ENCODE results near the gene CNNM2.

CNNM2 gene

DNA sequence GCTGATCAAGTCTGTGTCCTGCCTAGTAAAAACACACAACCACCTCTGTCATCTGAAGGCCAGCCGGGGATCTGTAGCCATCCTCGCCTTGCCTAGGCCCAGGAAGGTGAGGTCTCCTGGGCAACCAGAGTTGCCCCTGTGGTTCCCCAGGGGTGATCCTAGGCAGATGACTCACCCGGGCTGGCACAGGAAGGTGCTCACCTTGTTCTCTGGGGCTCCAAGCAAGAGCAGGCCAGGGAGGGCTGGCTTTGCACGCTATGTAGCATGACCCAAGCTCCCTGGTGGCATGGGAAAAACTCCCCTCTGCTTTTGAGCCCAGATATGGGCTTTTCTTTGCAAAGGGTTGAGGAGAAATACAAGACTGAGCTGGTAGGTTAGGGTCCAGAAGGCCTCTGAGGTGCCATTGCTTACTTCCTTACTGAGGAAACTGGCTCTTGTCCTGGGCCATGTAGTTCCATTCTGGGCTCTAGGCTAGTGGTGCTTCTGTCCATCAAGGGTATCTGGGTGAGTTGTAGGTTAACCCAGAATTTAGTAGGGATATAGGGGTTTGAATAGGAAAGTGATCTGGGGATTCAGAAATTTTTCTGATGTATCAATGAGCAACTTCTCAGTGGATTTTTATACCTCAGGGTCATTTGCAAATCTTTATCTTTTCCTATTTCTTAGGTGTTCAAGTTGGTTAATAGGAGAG is 162.9 kb downstream of the CNNM2 start:
- H3K27me3 ChIP-seq (ENCODE audit: insufficient read depth, low read length): no peaks in the 10 kb centered on the region
- H3K4me1 ChIP-seq (ENCODE audit: insufficient read depth, low read length): no peaks in the 10 kb centered on the region; the same call in 1 of the 2 replicates
- H3K9ac ChIP-seq (ENCODE audit: low read depth, low read length): no peak overlapping the region
- no peak overlapping the region for H3K27ac ChIP-seq (ENCODE audit: low read length)
- no peaks in the 10 kb centered on the region for H3K9me3 ChIP-seq (ENCODE audit: insufficient read depth, low read depth, low read length)
- no peak overlapping the region for H3K4me3 ChIP-seq (ENCODE audit: low read length)
- H3K36me3 ChIP-seq (ENCODE audit: insufficient read depth, low read depth, low read length): peaks cover 26% of the 10 kb centered on the region

DNA sequence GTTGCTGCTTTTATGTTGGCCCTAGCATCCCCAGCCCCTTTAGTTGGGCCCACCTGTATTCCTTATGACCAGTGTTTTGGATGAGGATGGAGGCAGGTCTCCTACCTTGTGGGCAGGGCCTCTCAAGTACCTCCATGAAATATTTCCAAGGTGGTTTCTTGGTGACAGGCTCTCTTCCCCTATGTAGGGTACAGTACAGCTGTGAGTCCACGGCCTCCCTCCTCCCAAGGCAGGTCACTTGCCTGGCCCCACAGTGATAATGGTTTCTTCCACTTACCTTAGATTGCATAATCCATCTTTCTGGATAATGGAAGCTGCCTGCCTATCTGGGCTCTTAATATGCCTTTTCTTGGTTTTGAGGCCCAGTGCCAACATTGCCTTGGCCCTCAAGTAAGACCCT is 164.6 kb downstream of the CNNM2 start:
- no peaks in the 10 kb centered on the region for H3K27me3 ChIP-seq (ENCODE audit: insufficient read depth, low read length)
- no peaks in the 10 kb centered on the region; the same call in 1 of the 2 replicates for H3K4me1 ChIP-seq (ENCODE audit: insufficient read depth, low read length)
- H3K4me3 ChIP-seq (ENCODE audit: low read length): no peak overlapping the region
- H3K9ac ChIP-seq (ENCODE audit: low read depth, low read length): no peak overlapping the region
- H3K27ac ChIP-seq (ENCODE audit: low read length): no peak overlapping the region
- H3K9me3 ChIP-seq (ENCODE audit: insufficient read depth, low read depth, low read length): no peaks in the 10 kb centered on the region
- peaks cover 26% of the 10 kb centered on the region for H3K36me3 ChIP-seq (ENCODE audit: insufficient read depth, low read depth, low read length)

DNA sequence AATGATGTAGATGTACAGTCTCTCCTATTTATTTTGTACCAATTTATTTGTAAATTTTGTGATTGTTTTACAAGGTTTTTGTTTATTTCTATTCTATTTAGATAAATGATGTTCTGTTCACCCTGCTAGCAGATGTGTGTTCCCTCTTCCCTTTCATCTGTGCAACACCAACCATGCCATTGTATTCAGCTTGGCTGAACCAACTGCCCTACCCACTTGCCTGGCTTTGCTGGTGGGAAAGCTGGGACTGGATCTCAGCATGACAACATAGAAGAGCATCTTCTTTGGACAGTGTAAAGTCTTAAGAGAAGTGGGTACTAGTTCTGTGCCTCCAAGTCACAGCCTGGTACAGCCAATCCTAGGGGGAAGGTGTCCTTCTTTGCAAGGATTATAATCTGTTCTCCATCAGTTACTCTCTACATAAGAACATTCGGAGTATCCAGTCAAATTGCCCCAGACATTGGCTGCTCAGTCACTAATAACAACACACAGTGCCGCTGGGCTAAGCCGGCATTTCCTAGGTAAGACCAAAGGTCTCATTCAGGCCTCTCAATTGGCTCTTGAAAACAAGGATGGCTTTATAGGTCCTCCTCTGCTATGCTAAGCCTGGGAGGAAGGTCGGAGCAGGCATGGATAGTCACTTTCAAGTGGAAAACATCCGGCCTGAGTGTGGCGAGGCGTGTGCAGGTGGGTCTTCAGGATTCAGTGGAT is 165.3 kb downstream of the CNNM2 start:
- no peaks in the 10 kb centered on the region; the same call in 1 of the 2 replicates for H3K4me1 ChIP-seq (ENCODE audit: insufficient read depth, low read length)
- H3K27ac ChIP-seq (ENCODE audit: low read length): no peak overlapping the region
- H3K9ac ChIP-seq (ENCODE audit: low read depth, low read length): no peak overlapping the region
- no peaks in the 10 kb centered on the region for H3K9me3 ChIP-seq (ENCODE audit: insufficient read depth, low read depth, low read length)
- no peaks in the 10 kb centered on the region for H3K27me3 ChIP-seq (ENCODE audit: insufficient read depth, low read length)
- peaks cover 27% of the 10 kb centered on the region for H3K36me3 ChIP-seq (ENCODE audit: insufficient read depth, low read depth, low read length)
- H3K4me3 ChIP-seq (ENCODE audit: low read length): no peak overlapping the region

DNA sequence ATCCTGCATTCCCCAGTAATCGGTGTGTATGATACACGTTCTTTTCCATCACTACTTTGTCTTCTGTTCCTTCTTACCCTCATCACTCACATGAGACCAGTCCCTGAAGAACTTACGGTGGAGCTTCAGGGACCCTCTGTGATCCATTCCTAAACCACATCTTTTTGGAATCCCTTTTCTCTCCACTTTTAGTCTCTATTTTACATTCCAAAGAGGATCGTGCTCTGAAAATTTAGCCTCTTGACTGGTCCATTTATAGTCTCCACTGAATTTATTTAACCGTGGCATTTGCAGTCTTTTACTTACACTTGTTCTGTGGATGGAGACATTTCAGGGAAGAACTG is 165.9 kb downstream of the CNNM2 start:
- no peak overlapping the region for H3K27ac ChIP-seq (ENCODE audit: low read length)
- no peak overlapping the region for H3K4me3 ChIP-seq (ENCODE audit: low read length)
- no peak overlapping the region for H3K9ac ChIP-seq (ENCODE audit: low read depth, low read length)
- H3K36me3 ChIP-seq (ENCODE audit: insufficient read depth, low read depth, low read length): peaks cover 32% of the 10 kb centered on the region
- no peaks in the 10 kb centered on the region; the same call in 1 of the 2 replicates for H3K4me1 ChIP-seq (ENCODE audit: insufficient read depth, low read length)
- no peaks in the 10 kb centered on the region for H3K27me3 ChIP-seq (ENCODE audit: insufficient read depth, low read length)
- no peaks in the 10 kb centered on the region for H3K9me3 ChIP-seq (ENCODE audit: insufficient read depth, low read depth, low read length)

DNA sequence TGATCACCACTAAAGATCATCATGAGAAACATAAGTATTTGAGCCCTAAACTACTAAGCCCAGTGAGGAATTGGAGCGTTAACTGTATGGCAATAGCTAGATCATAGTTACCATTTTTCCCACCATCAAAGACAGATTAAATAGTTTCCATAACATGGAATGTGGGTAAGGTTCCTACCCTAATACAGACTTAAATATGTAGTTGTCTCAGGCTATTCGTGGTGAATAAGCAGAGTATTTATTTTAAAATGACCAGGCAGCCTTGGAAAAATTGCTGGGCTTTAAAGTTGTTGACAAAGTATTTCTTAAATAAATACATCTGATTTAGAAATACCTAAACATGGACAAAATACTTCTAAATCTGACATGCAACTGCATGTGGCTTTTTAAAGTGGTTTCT is 168.2 kb downstream of the CNNM2 start:
- H3K9me3 ChIP-seq (ENCODE audit: insufficient read depth, low read depth, low read length): no peaks in the 10 kb centered on the region
- no peak overlapping the region for H3K4me3 ChIP-seq (ENCODE audit: low read length)
- no peak overlapping the region for H3K27ac ChIP-seq (ENCODE audit: low read length)
- H3K27me3 ChIP-seq (ENCODE audit: insufficient read depth, low read length): no peaks in the 10 kb centered on the region
- peaks cover 55% of the 10 kb centered on the region for H3K36me3 ChIP-seq (ENCODE audit: insufficient read depth, low read depth, low read length)
- H3K9ac ChIP-seq (ENCODE audit: low read depth, low read length): no peak overlapping the region
- no peaks in the 10 kb centered on the region; the same call in 1 of the 2 replicates for H3K4me1 ChIP-seq (ENCODE audit: insufficient read depth, low read length)

DNA sequence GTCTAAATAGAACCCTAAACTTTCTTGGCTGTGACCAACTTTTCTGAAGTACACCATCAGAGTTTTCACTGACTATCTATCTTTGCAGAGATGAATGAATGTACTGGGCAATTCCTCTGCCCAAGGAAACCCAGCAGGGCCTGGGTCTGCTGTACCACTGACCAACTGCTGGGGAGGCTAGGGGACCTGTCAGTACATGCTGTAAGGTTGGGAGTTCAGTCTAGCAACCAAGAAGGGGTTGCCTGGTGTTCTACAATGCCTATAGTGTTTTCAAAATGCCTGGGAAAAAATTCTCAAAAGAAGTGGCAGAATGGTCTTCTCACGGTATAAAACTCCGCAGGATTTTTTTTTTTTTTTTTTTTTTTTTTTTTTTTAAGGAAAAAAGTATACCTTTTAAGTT is 168.7 kb downstream of the CNNM2 start:
- Histone ChIP-seq H3K27ac (ENCODE audit: low read length) (no peak overlapping the region), H3K9me3 (ENCODE audit: insufficient read depth, low read depth, low read length) (no peaks in the 10 kb centered on the region), H3K36me3 (ENCODE audit: insufficient read depth, low read depth, low read length) (peaks cover 61% of the 10 kb centered on the region), H3K4me3 (ENCODE audit: low read length) (no peak overlapping the region), H3K9ac (ENCODE audit: low read depth, low read length) (no peak overlapping the region), H3K27me3 (ENCODE audit: insufficient read depth, low read length) (no peaks in the 10 kb centered on the region), H3K4me1 (ENCODE audit: insufficient read depth, low read length) (no peaks in the 10 kb centered on the region; the same call in 1 of the 2 replicates)

DNA sequence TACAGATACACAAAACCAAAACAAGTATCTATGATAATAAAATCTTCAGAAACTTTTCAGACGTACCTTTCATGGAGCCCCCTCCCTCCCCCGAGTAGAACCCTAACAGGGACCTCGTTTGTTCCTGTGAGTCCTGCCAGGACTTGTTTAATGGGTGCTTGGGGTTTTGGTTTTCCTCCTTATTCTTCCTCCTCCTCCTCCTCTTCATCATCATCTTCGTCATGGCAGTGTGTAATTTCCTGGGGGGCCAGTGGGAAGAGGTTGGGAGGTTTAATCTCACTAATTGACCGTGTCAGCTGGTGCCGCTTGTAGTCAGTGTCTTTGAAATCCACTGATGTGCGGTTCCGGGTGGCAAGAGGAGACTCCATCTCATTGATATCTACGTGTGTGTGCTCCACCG is 171.4 kb downstream of the CNNM2 start:
- H3K27ac ChIP-seq (ENCODE audit: low read length): no peak overlapping the region
- no peaks in the 10 kb centered on the region for H3K27me3 ChIP-seq (ENCODE audit: insufficient read depth, low read length)
- H3K4me1 ChIP-seq (ENCODE audit: insufficient read depth, low read length): no peaks in the 10 kb centered on the region
- no peak overlapping the region for H3K9ac ChIP-seq (ENCODE audit: low read depth, low read length)
- no peaks in the 10 kb centered on the region for H3K9me3 ChIP-seq (ENCODE audit: insufficient read depth, low read depth, low read length)
- peaks cover 87% of the 10 kb centered on the region for H3K36me3 ChIP-seq (ENCODE audit: insufficient read depth, low read depth, low read length)
- H3K4me3 ChIP-seq (ENCODE audit: low read length): no peak overlapping the region

DNA sequence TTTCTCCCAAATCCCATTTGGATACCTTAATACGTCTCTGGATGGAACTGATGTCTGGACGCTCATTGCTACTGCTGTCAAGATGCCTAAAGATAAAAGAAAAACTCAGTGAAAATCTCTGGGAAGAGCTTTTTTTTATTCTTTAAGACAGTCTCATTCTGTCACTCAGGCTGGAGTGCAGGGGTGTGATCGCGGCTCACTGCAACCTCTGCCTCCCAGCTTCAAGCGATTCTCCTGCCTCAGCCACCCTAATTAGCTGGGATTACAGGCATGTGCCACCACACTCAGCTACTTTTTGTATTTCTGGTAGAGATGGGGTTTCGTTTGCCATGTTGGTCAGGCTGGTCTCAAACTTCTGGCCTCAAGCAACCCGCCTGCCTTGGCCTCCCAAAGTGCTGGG is 172.8 kb downstream of the CNNM2 start:
- peaks cover 86% of the 10 kb centered on the region for H3K36me3 ChIP-seq (ENCODE audit: insufficient read depth, low read depth, low read length)
- H3K9me3 ChIP-seq (ENCODE audit: insufficient read depth, low read depth, low read length): no peaks in the 10 kb centered on the region
- H3K4me3 ChIP-seq (ENCODE audit: low read length): no peak overlapping the region
- H3K9ac ChIP-seq (ENCODE audit: low read depth, low read length): no peak overlapping the region
- H3K27me3 ChIP-seq (ENCODE audit: insufficient read depth, low read length): no peaks in the 10 kb centered on the region
- H3K27ac ChIP-seq (ENCODE audit: low read length): no peak overlapping the region
- no peaks in the 10 kb centered on the region for H3K4me1 ChIP-seq (ENCODE audit: insufficient read depth, low read length)

DNA sequence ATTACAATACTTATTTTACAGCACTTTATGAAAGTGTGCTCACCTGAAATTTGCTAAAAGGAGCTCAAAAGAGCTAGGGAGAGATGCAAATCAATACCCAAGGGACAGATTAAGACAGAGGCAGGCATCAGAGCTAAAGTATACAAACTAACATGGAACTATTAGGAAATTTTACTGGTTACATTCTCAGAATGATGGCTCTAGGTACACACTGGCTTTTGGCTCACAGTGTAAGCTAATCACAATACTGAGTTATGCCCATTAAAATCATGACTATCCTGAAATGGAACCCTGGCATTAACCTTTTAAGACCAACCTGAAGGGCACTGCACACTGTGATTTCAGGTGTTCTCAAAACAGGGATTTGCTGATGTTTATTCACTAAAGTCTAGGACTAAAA is 176.9 kb downstream of the CNNM2 start:
- no peaks in the 10 kb centered on the region for H3K27me3 ChIP-seq (ENCODE audit: insufficient read depth, low read length)
- peaks cover 89% of the 10 kb centered on the region for H3K36me3 ChIP-seq (ENCODE audit: insufficient read depth, low read depth, low read length)
- no peak overlapping the region for H3K4me3 ChIP-seq (ENCODE audit: low read length)
- no peaks in the 10 kb centered on the region for H3K9me3 ChIP-seq (ENCODE audit: insufficient read depth, low read depth, low read length)
- H3K9ac ChIP-seq (ENCODE audit: low read depth, low read length): no peak overlapping the region
- no peaks in the 10 kb centered on the region for H3K4me1 ChIP-seq (ENCODE audit: insufficient read depth, low read length)
- H3K27ac ChIP-seq (ENCODE audit: low read length): no peak overlapping the region

DNA sequence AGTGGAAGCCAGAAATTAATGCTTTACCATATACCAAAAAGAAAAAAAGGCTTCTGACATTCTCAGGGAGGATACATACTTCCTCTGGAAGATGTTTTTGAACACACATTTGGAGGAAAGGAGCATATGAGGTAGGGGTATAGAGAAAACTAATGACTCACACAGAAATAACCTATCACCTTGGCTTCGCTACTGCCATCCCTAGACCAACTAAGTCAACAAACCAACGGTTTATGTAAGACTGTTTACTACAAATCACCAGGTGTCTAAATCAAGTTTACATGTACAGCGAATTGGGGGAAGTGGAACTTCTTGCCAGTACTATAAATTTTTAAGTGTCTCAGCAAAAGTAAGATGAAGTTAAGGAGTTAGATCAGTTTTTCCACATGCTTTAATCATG is 178.0 kb downstream of the CNNM2 start:
- H3K27me3 ChIP-seq (ENCODE audit: insufficient read depth, low read length): no peaks in the 10 kb centered on the region
- H3K4me1 ChIP-seq (ENCODE audit: insufficient read depth, low read length): no peaks in the 10 kb centered on the region
- H3K27ac ChIP-seq (ENCODE audit: low read length): no peak overlapping the region
- no peak overlapping the region for H3K9ac ChIP-seq (ENCODE audit: low read depth, low read length)
- no peak overlapping the region for H3K4me3 ChIP-seq (ENCODE audit: low read length)
- H3K9me3 ChIP-seq (ENCODE audit: insufficient read depth, low read depth, low read length): no peaks in the 10 kb centered on the region
- H3K36me3 ChIP-seq (ENCODE audit: insufficient read depth, low read depth, low read length): peaks cover 89% of the 10 kb centered on the region

DNA sequence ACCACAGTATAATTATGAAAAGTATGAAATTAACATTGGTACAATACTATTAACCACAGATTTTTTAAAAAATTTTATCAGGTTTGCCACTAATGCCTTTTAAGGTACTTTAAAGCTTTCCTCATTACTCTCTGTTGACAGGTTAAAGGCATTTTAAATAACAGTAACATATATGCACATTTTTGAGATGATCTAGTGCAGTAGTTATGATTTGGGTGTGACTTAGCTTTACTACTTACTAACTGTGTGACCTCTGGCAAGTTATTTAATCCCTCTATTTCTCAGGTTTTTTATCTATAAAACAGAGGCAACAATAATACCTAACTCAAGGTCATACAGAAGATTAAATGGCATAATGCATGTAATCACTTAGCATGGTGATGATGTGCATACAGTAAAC is 180.1 kb downstream of the CNNM2 start:
- Histone ChIP-seq H3K36me3 (ENCODE audit: insufficient read depth, low read depth, low read length) (peaks cover 69% of the 10 kb centered on the region), H3K27ac (ENCODE audit: low read length) (no peak overlapping the region), H3K9ac (ENCODE audit: low read depth, low read length) (no peak overlapping the region), H3K4me3 (ENCODE audit: low read length) (no peak overlapping the region), H3K4me1 (ENCODE audit: insufficient read depth, low read length) (no peaks in the 10 kb centered on the region), H3K27me3 (ENCODE audit: insufficient read depth, low read length) (no peaks in the 10 kb centered on the region), H3K9me3 (ENCODE audit: insufficient read depth, low read depth, low read length) (no peaks in the 10 kb centered on the region)

DNA sequence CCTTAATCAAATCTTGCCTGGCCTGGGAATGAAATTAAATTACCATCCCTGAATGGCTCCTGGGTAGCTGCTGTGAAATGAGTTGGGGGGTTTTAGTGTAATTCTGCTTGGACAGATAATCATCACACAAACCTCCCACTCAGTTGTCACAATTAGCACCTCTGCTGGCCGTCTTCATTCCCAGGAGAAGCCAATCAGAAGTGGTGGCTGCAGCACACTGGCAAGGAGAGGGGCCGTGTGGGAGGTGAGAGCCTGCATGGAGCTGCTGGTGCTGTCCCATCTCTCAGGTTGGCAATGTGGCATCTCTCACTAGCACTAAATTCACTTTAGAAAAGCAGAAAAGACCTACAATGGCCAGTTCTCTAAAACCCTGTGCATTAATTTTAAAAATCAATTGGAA is 182.5 kb downstream of the CNNM2 start:
- Histone ChIP-seq H3K27me3 (ENCODE audit: insufficient read depth, low read length) (no peaks in the 10 kb centered on the region), H3K4me1 (ENCODE audit: insufficient read depth, low read length) (no peaks in the 10 kb centered on the region), H3K9me3 (ENCODE audit: insufficient read depth, low read depth, low read length) (no peaks in the 10 kb centered on the region), H3K36me3 (ENCODE audit: insufficient read depth, low read depth, low read length) (peaks cover 66% of the 10 kb centered on the region), H3K9ac (ENCODE audit: low read depth, low read length) (no peak overlapping the region), H3K27ac (ENCODE audit: low read length) (no peak overlapping the region), H3K4me3 (ENCODE audit: low read length) (no peak overlapping the region)
